Activated T-helper 9 cell treated with anti-CD3 and anti-CD28 coated beads, Interleukin-2, amount 50 U/mL, for 16 hours (primary cell): ENCODE data around the gene BRD1.
A peak's percentile ranks its signal among the peaks of the same experiment; 100 is the strongest.

Experiments used
- DNase-seq: peaks from one replicate; pipeline ENCODE4 v3.0.0-alpha.2; 2020; ENCODE audit warnings: low read depth

The BRD1 gene

DNA sequence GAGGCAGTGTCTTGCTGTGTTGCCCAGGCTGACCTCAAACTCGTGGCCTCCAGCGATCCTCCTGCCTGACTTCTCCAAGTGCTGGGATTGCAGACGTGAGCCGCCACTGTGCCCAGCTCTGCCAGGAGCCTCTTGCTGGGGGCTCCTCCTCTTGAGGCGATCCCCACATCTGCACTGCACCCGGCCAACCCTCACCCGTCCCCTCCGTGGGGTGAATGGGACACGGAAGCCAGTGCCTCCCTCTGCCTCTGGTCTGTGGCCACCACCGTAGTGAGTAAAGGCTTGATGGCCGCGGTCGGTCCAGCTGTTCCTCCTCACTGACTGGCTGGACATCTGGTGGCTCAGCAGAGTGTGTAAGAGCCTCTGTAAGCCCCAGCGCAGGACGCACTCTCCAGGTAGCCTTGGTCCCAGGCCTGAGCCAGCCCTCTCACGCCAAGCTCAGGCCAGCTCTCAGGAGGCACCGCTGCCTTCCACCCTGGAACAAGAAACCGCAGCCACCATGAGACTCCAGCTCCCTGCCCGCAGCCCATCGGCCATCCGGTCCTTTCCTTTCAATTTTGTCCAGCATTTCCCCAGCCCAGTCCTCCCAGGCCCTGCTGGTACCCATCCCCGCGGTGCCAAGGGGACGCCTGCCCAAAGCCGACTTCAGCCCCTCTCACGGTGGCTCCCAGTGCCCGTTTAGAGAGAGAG is 100.3 kb downstream of the BRD1 start:
- no peak for DNase-seq

DNA sequence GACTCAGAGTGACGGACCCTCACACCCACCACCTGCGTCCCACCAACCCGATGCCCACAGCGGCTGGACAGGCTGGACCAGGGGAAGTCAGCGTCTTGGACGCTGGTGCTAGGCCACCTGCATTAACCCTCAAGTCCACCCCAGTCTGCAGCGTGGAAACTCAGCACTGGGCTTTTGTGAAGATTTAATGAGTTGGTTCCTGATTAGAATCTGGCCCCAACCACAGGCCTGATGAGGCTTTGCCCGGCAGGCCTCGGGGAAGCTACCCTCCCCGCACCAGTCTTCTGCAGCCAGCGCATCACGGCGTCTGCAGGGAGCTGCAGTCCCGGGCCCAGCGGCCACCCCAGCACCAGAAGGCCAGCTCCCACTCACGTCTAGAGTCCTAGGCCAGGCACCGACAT is 101.0 kb downstream of the BRD1 start:
- no peak for DNase-seq

DNA sequence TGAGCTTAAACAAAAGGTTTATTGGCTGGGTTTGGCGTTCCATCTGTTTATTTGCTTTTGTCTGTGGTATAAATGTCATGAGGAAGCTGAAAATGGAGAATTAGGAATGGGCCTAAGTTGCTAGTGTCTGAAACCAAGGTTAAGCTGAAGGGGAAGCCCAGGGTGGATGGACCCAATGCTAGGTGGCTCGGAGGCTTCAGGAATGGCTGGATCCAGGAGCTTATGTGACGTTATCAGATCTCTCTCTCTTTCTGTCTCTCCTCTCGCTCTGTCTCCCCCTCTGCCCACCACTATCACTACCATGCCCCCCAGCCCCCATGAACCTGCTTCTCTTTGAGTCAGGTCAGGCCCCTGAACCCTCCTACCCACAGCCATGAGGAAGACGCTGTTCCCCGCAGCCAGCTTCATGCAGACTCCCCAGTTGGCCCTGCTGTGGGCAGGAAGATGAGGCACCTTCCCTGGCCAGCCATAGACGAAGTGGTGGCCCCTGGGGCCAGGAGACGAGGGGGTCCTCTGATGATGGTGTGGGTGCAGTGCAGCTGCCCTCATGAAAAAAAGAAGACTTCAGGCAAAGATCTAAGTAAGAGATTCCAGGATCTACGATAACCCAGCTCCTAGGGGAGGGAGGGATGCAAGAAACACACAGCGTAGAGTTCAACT is 101.5 kb downstream of the BRD1 start:
- DNase-seq: no peak

DNA sequence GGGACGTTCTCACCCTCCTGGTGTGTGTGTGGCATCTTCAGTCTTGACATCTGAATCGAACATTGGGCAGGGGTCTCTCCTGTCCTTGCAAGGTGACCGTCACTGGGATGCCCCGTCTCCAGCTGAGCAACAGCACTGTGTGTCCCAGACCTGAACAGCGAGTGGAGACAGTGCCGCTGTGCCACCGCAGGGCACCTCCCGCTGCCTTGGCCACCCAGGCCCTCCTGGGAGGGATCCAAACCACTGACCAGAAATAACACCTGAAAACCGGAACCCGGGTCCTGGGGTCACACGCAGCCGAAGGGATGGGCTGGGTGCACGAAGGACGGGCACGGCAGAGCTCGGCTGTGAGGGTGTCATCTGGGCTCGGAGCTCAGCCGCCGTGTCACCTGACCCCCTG is 102.2 kb downstream of the BRD1 start:
- no peak for DNase-seq

DNA sequence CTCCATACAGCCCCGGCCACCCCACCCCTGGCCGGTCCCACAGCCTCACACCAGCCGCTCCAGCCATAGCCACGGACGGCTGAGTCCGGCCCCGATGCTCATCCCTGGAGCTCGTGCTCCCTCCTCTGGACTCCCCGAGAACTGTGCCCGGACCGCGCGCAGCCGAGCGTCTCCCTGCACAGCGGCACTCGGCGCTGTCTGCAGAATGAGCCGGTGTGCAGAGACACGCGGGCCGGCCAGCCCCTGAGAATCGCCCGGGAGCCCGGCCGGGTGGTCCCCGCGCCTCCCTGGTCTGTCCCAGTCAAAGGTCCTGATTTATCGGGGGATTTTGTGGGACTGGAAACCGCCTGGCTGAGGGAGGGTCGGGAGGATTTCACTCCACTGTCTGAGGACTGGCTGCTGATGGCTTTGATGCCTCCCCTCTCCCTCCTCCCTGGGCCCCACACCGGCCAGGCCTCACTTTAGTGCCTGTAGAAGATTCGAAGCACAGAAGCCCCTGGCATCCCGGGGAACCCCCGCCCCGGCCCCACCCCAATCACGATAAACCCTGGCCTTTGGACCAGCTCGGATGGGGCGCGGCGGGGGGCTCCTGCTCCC is 102.7 kb downstream of the BRD1 start:
- DNase-seq: peak; percentile 53

DNA sequence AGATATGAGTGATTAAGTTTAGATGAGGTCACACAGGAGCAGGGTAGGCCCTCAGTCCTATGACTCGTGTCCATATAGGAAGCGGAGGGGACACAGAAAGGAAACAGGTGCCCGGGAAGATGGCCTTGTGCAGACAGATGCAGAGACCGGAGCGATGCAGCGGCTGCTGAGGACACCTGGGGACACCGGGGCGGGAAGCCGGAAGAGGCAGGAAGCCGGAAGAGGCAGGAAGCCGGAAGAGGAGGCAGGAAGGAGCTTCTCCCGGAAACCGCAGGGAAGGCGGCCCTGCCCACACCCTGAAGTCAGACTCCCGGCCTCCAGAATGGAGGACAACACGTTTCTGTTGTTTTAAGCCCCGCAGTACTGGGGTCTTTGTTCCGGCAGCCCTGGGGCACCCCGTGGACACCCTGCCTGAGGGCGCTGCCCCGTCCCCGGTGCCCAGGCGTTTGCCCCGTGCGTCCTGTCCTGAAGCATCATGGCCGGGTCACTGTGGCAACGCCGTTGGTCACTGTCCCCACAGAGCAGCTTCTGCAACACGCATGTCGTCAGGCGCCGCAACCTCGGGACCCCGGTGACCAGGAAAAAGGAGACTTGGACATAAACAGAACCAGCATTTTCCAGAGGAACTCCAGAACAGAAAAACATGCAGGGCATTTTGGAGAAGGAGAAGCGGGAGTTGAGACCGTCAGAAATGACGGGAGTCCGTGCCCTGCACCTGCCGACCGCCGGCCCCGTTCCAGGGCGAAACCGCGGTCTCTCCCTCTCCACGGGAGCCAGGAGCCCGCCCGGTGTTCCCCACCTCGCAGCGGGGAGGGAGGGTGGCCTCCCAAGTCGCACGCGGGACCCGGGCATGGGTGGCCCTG is 103.4 kb downstream of the BRD1 start:
- no peak for DNase-seq

DNA sequence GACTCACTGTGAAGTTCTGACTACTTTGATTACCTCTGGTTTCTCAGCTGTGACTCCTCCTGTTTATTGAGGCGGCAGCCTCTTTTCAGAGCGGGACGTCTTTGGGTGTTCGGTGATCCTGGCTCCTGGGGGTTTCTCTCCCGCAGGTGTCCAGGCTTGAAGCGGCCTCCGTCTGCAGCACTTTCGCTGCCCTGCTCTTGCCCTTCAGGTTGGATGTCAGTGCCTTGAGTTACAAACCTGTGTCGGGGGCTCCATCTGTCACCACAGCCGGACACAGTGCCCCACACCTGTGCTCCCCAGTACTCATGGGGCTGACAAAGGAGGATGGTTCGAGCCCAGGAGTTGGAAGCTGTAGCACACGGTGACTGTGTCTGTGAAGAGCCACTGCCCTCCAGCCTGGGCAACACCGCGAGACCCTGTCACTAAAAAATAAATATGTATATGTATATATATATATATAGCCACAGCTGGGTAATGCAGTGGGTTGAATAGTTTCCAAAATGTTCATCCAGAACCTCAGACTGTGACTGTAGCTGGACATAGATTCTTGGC is 104.1 kb downstream of the BRD1 start:
- DNase-seq: no peak
